HUES6 (cell line): Measurements from ENCODE around the gene CKS1B.

Experiments
- H3K27ac ChIP-seq: 2 replicates; pipeline ENCODE4 v1.7.0; 2013; ENCODE audit warnings: low read depth, mild to moderate bottlenecking, low read length, inconsistent platforms
- H3K27me3 ChIP-seq: 2 replicates; pipeline ENCODE4 v1.6.1; 2013; ENCODE audit warnings: low read length; ENCODE audit not compliant: control insufficient read depth, insufficient read depth
- H3K36me3 ChIP-seq: 2 replicates; pipeline ENCODE4 v1.6.1; 2013; ENCODE audit warnings: low read length; ENCODE audit not compliant: control insufficient read depth, insufficient read depth
- H3K4me1 ChIP-seq: 2 replicates; pipeline ENCODE4 v1.6.1; 2013; ENCODE audit warnings: low read length; ENCODE audit not compliant: control insufficient read depth, insufficient read depth
- H3K4me3 ChIP-seq: 2 replicates; pipeline ENCODE4 v1.5.1; 2013; ENCODE audit warnings: low read depth, low read length
- H3K9ac ChIP-seq: one replicate; pipeline ENCODE4 v1.6.1; 2013; ENCODE audit warnings: mild to moderate bottlenecking, low read length
- H3K9me3 ChIP-seq: 2 replicates; pipeline ENCODE4 v1.6.1; 2013; ENCODE audit warnings: low read depth, low read length; ENCODE audit not compliant: control insufficient read depth, insufficient read depth

The CKS1B gene

DNA sequence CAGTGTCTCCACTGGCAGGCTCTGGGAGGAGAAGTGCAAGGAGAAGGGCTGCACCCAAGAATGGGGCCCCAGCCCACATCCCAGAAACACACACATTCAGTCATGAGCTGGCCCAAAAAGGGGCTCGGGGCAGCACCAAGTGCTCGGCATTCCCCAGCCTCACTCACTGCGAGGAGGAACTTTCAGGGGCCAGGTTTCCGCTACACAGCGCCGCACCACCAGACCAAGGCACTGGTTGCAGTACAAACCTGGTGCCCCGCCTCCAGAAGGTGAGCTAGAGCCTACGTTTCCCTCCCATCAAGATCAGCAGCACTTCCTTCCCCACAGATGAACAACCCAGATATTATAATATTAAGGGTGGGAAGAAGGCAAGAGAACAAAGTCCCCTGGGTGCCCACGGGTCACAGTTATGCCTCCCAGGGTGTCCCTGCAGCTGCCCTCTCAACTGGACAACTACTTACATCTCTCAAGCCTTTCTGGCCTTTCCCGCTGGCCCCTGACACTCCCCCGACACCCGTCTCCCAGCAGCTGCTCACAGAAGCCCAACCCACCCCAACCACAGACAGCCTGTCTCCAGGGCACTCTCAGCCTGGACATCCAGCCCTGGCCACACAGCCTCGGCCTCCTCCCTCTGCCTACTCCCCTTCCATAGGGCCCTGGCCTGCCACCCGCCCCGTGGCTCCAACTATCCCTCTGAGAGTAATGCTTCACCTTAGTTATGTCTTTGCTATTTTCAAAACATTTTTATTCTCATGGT is 22.4 kb upstream of the CKS1B start:
- Histone ChIP-seq H3K27ac (no peak overlapping the region), H3K4me1 (peaks cover 18% of the 10 kb centered on the region), H3K4me3 (no peak overlapping the region)

DNA sequence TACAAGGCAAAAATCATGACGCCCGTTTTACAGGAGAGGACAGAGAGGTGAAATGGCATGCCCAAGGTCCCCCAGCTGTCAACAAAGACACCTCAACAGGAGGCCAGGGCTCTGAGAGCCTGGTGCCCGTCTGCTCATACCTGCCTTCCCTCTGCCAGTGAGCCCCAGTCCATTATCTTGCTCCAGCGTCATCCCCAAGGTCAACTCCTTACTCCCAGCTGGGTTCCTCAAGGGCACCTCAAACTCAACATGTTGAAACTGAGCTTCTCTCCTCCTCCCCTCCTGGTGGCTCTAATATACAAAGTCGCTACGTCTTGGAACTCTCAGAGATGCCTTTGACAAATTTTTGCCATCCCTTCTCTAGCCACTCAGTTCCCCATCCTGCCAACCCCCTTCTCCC is 21.8 kb upstream of the CKS1B start:
- peaks cover 11% of the 10 kb centered on the region for H3K36me3 ChIP-seq
- peaks cover 24% of the 10 kb centered on the region for H3K4me1 ChIP-seq
- H3K4me3 ChIP-seq: no peak overlapping the region
- no peaks in the 10 kb centered on the region for H3K9me3 ChIP-seq
- no peak overlapping the region for H3K9ac ChIP-seq
- H3K27ac ChIP-seq: no peak overlapping the region
- no peaks in the 10 kb centered on the region for H3K27me3 ChIP-seq

More for the DNA sequence above, 22.4 kb upstream of the CKS1B start:
- Histone ChIP-seq H3K36me3 (peaks cover 15% of the 10 kb centered on the region), H3K27me3 (no peaks in the 10 kb centered on the region), H3K9ac (no peak overlapping the region), H3K9me3 (no peaks in the 10 kb centered on the region)

DNA sequence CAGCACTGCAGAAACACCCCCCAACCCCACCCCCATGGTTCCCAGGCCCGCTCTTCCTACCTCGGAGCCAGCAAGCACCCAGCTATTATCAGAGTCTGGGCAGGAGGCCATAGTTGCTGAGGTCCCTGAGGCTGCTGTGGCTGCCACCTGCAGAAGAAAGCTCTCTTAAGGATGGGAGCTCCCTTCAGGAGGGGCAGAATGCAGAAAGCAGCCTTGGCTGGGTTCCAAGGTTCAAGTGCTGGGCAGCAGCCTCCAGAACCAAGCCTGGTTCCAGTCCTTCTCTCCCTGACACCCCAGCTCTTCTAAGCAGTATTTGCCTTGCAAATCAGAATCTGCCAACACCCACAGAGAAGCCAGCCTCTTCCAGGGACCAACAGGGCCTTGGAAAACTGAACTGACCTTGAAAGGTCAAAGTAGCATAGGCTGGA is 20.9 kb upstream of the CKS1B start:
- Histone ChIP-seq H3K9ac (no peak overlapping the region), H3K36me3 (peaks cover 10% of the 10 kb centered on the region), H3K9me3 (no peaks in the 10 kb centered on the region), H3K27ac (no peak overlapping the region), H3K4me3 (no peak overlapping the region), H3K27me3 (no peaks in the 10 kb centered on the region), H3K4me1 (peaks cover 25% of the 10 kb centered on the region)

DNA sequence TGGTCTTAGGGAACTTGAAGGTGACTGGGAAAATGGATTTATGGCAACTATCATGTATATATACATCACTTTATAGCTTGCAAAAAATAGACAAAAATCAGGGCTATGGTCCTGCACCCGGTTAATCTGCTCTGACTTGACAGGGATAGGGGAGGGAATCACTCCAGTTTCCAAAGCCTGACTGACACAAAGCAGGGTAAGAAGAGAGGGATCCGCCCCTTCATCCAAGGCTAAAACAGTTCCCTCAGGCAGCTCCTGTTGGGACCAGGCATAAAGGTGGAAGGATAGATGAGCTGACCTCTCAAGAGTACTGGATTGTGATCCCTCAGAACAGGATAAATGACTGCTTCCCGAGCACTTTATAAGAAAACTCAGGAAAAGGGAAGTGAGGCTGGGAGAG is 19.9 kb upstream of the CKS1B start:
- Histone ChIP-seq H3K27ac (no peak overlapping the region), H3K27me3 (no peaks in the 10 kb centered on the region), H3K4me3 (peak overlapping the region; percentile 84; the same call in 1 of the 2 replicates), H3K9me3 (no peaks in the 10 kb centered on the region), H3K36me3 (peaks cover 19% of the 10 kb centered on the region), H3K9ac (peak overlapping the region; percentile 84), H3K4me1 (peaks cover 25% of the 10 kb centered on the region)

DNA sequence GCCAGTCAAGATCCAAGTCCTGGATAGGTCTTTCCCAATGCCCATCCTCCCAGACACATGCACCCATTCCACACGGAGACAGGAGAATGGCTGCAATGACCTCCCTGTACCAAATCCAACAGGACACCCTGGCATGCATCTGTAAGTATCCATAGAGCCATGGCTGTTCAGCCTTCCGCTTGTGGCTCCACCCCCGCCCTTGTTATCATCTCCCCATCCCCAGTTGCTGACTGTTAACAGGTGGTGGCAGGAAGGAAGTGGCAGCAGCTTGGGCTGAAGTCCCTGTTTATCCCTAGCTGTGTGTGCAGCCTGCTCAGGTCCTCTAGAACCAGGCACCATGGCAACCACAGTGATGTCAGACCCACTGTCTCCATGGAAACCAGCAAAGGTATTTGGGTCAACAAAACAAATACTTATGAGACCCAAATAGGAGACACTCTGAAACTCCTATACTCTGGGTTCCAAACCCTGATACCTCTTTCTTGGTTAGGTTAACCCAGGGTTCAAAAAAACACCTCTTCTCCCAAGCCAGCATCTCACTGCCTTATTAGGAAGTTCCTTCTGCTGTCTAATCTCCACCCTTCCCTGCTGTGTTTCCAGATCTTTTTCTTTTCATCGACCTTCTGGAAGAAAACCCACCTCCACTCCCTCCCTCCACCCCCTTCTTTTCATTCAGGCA is 19.3 kb upstream of the CKS1B start:
- Histone ChIP-seq H3K4me3 (peak overlapping the region; percentile 84), H3K27ac (peak overlapping the region; percentile 64), H3K36me3 (peaks cover 22% of the 10 kb centered on the region)

DNA sequence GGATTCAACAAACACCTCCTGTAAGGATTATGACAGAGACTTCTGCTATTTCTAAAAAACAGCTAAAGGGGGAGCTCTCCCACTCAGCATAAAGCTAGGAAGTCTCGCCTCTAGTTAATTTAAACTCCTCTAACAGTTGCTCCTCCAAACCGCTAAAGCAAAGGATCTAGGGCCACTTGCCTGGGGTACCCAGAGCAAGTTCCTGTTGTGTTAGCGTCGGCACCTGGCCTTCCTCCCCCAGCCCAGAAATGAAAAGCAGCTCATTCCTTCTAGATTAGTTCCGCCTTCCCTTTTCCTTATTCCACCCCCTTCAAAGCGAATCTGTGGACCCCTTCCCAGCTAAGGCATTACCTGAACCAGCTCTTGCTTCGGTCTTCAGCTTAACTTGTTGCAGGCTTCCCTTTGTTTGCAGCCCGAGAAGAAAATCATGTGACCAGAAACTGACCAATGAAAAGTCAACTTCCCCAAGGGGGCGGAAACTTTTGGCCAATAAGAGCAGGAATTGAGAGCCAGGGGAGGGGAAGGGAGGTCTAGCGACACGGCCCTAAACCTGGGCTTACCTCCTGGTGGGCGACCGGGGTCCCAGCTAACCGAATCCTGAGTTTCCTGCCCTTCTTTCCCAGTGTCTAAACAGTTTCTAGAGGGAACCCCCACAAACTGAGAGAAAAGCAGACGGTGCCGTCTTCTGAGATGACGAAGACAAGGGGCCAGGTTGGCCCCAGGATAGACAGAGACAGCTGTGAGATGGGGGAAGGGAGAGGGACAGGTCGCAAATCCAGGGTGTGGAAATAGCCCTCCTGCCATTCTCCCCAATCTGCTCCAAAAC is 18.6 kb upstream of the CKS1B start, which contains the start of gene PBXIP1:
PBXIP1 (minus strand) TSS at position 382 of the 826 bp plus-strand sequence. CDS start 2,378 bp downstream, outside the sequence.
- Histone ChIP-seq H3K9ac (peak within 1 kb of the TSS; percentile 84), H3K9me3 (no peaks in the 10 kb centered on the region), H3K36me3 (peaks cover 18% of the 10 kb centered on the region), H3K27ac (peak within 1 kb of the TSS; percentile 64), H3K4me1 (peaks cover 31% of the 10 kb centered on the region), H3K27me3 (no peaks in the 10 kb centered on the region), H3K4me3 (peak within 1 kb of the TSS; percentile 84)

More for the DNA sequence above, 19.3 kb upstream of the CKS1B start:
- Histone ChIP-seq H3K27me3 (no peaks in the 10 kb centered on the region), H3K4me1 (peaks cover 25% of the 10 kb centered on the region), H3K9ac (peak overlapping the region; percentile 84), H3K9me3 (no peaks in the 10 kb centered on the region)

DNA sequence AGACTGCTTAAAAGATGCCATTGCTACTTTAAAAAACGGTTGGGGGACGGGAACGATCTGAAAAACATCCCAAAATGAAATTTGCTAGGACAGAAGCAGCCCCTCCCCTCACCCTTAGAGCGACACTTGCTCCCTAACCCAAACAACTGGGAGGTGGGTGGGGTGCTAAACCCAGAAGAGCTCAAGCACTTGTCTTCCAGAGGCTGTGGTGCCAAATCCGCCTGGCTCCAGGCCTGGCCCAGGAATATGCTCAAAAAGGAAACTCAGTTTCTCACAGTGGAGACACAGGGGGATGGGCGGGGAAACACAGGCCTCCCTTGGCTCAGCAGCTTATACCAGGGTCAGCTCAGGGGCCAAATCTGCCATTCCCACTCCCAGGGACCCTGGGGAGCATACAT is 17.9 kb upstream of the CKS1B start:
- Histone ChIP-seq H3K4me1 (peaks cover 33% of the 10 kb centered on the region), H3K27me3 (no peaks in the 10 kb centered on the region), H3K4me3 (peak overlapping the region; percentile 84), H3K9ac (peak overlapping the region; percentile 58), H3K36me3 (peaks cover 14% of the 10 kb centered on the region), H3K9me3 (no peaks in the 10 kb centered on the region), H3K27ac (no peak overlapping the region)

DNA sequence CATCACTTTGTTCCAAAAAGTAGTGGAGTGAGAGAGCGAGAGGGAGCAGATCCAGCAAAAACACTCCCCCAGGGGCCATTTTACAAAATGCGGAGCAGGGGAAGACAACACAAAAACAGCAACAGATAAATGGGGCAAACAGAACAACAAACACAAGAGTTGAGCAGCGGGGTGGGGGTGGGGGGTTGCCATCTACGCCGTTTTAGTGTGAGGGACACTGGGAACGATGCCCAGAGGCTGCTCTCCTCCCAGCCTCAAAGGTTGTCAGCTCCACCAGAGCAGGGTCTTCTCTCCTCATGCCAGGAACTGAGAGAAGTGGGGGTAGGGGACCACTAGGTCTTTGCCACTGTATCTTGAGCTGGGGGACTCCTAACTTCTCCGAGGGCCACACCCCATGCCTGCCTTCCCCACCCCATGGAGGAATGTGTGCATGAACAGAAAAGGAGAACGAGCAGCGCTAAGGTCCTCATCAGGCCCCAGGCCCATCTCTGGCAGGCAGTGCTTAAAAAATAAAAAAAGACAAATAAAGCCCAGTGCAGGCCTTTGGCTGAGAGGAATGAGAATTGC is 17.3 kb upstream of the CKS1B start:
- Histone ChIP-seq H3K27me3 (no peaks in the 10 kb centered on the region), H3K27ac (no peak overlapping the region)

DNA sequence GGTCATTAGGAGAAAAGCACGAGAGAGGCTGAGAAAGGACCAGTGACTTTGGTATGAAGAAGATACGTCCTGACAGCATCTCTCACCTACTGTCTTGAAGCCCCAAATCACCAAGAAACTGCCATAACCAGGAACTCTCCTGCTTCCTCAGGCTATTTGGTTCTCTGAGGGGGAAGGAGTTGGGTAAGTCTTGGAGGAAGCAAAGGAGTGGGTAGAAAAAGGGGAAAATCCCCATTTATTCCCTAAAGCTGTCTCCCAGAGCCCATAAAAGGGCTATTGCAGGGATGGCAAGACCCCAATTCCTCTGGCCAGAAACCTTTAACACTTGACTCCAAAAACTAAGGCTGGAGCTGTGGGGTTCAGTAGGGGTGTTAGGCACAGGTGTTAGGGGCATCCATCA is 16.4 kb upstream of the CKS1B start:
- H3K9me3 ChIP-seq: no peaks in the 10 kb centered on the region
- H3K27ac ChIP-seq: no peak overlapping the region
- H3K4me3 ChIP-seq: no peak overlapping the region
- H3K4me1 ChIP-seq: peaks cover 33% of the 10 kb centered on the region
- peaks cover 16% of the 10 kb centered on the region for H3K36me3 ChIP-seq
- no peaks in the 10 kb centered on the region for H3K27me3 ChIP-seq
- H3K9ac ChIP-seq: no peak overlapping the region

More for the DNA sequence above, 17.3 kb upstream of the CKS1B start:
- Histone ChIP-seq H3K9ac (no peak overlapping the region), H3K36me3 (peaks cover 14% of the 10 kb centered on the region), H3K4me1 (peaks cover 33% of the 10 kb centered on the region), H3K4me3 (peak overlapping the region; percentile 84; the same call in 1 of the 2 replicates), H3K9me3 (no peaks in the 10 kb centered on the region)

DNA sequence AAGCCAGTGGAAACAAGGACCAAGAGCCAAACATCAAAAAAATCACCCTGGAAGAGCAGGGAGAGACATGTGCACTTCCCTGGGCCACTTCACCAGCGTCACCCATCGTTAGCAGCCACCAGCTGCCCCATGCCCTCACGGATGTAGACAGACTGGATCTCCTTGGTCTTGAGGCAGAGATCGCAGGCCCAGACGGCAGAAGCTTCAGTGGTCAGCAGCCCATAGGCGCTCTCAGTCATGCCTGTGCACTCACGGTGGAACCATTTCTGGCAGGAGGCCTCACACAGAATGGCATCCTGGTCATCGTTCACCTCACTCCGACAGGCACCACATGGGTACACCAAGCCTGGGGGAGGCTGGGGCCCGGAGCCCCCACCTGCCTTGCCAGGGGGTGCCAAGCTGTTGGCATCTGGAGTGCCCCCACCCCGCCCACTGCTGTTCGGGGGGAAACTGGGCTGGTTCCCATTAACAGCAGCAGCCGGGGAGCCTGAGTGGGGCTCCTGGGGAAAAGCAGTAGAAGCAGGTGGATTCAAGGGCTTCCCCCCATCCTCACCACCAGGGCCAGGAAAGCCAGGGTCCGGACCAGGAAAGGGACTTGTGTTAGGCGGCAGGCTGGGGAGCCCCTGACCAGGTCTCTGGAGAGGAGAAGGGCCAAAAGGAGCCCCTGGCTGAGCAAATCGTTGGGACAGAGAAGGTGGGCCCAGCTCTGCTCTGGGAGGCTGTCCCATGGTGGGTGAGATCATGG is 15.6 kb upstream of the CKS1B start:
- peaks cover 24% of the 10 kb centered on the region for H3K36me3 ChIP-seq
- no peak overlapping the region for H3K9ac ChIP-seq
- peaks cover 33% of the 10 kb centered on the region for H3K4me1 ChIP-seq
- no peak overlapping the region for H3K27ac ChIP-seq
- H3K4me3 ChIP-seq: no peak overlapping the region
- no peaks in the 10 kb centered on the region for H3K9me3 ChIP-seq
- H3K27me3 ChIP-seq: no peaks in the 10 kb centered on the region
